WTC11 (cell line): ENCODE results near the gene ACTA2.

Experiments used
- ATF1 ChIP-seq: sonication (generic); formaldehyde crosslinking; IDR thresholded peaks from 2 replicates; pipeline ENCODE4 v1.8.1; 2023; ENCODE audit warnings: mild to moderate bottlenecking, moderate library complexity, missing genetic modification reagents
- CTCF ChIP-seq: fragments of 200-600 bp; IDR thresholded peaks from 2 replicates; pipeline ENCODE4 v1.8.0; 2022; ENCODE audit warnings: antibody characterized with exemption
- ESRRA ChIP-seq: sonication (generic); formaldehyde crosslinking; IDR thresholded peaks from 2 replicates; pipeline ENCODE4 v1.8.1; 2022; ENCODE audit warnings: mild to moderate bottlenecking, missing genetic modification reagents, borderline replicate concordance
- FOXJ3 ChIP-seq: sonication (generic); formaldehyde crosslinking; IDR thresholded peaks from 2 replicates; pipeline ENCODE4 v1.9.0; 2021; ENCODE audit warnings: missing genetic modification reagents, mild to moderate bottlenecking, borderline replicate concordance
- FOXP1 ChIP-seq: sonication (generic); formaldehyde crosslinking; IDR thresholded peaks from 2 replicates; pipeline ENCODE4 v1.8.0; 2022; ENCODE audit warnings: missing genetic modification reagents, mild to moderate bottlenecking, moderate library complexity, borderline replicate concordance
- HMGXB4 ChIP-seq: sonication (generic); formaldehyde crosslinking; IDR thresholded peaks from 2 replicates; pipeline ENCODE4 v1.8.1; 2023; ENCODE audit warnings: mild to moderate bottlenecking, moderate library complexity, missing genetic modification reagents
- JUN ChIP-seq: sonication (generic); formaldehyde crosslinking; IDR thresholded peaks from 2 replicates; pipeline ENCODE4 v1.8.0; 2023; ENCODE audit warnings: mild to moderate bottlenecking, missing genetic modification reagents
- KAT7 ChIP-seq: sonication (generic); formaldehyde crosslinking; IDR thresholded peaks from 2 replicates; pipeline ENCODE4 v1.8.1; 2023; ENCODE audit warnings: missing genetic modification reagents, mild to moderate bottlenecking, borderline replicate concordance
- SP1 ChIP-seq: sonication (generic); formaldehyde crosslinking; conservative IDR thresholded peaks from 2 replicates; pipeline ENCODE4 v1.8.1; 2022; ENCODE audit warnings: missing genetic modification reagents
- ZNF232 ChIP-seq: sonication (generic); formaldehyde crosslinking; IDR thresholded peaks from 2 replicates; pipeline ENCODE4 v1.8.0; 2022; ENCODE audit warnings: mild to moderate bottlenecking, missing genetic modification reagents
- TF ChIP-seq, protein P1 (sequence below): sonication (generic); formaldehyde crosslinking; IDR thresholded peaks from 2 replicates; pipeline ENCODE4 v1.8.0; 2022; ENCODE audit warnings: mild to moderate bottlenecking, missing genetic modification reagents
- TF ChIP-seq, protein P2 (sequence below): sonication (generic); formaldehyde crosslinking; IDR thresholded peaks from 2 replicates; pipeline ENCODE4 v1.8.0; 2023; ENCODE audit warnings: missing genetic modification reagents, mild to moderate bottlenecking, borderline replicate concordance

- no peak for TF ChIP-seq CTCF
- TF ChIP-seq, protein P1, sequence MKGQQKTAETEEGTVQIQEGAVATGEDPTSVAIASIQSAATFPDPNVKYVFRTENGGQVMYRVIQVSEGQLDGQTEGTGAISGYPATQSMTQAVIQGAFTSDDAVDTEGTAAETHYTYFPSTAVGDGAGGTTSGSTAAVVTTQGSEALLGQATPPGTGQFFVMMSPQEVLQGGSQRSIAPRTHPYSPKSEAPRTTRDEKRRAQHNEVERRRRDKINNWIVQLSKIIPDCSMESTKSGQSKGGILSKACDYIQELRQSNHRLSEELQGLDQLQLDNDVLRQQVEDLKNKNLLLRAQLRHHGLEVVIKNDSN (CRISPR knock-in tag): no peak
- TF ChIP-seq ZNF232 (CRISPR knock-in tag): no peak
- TF ChIP-seq SP1 (CRISPR knock-in tag): no peak
- TF ChIP-seq, protein P2, sequence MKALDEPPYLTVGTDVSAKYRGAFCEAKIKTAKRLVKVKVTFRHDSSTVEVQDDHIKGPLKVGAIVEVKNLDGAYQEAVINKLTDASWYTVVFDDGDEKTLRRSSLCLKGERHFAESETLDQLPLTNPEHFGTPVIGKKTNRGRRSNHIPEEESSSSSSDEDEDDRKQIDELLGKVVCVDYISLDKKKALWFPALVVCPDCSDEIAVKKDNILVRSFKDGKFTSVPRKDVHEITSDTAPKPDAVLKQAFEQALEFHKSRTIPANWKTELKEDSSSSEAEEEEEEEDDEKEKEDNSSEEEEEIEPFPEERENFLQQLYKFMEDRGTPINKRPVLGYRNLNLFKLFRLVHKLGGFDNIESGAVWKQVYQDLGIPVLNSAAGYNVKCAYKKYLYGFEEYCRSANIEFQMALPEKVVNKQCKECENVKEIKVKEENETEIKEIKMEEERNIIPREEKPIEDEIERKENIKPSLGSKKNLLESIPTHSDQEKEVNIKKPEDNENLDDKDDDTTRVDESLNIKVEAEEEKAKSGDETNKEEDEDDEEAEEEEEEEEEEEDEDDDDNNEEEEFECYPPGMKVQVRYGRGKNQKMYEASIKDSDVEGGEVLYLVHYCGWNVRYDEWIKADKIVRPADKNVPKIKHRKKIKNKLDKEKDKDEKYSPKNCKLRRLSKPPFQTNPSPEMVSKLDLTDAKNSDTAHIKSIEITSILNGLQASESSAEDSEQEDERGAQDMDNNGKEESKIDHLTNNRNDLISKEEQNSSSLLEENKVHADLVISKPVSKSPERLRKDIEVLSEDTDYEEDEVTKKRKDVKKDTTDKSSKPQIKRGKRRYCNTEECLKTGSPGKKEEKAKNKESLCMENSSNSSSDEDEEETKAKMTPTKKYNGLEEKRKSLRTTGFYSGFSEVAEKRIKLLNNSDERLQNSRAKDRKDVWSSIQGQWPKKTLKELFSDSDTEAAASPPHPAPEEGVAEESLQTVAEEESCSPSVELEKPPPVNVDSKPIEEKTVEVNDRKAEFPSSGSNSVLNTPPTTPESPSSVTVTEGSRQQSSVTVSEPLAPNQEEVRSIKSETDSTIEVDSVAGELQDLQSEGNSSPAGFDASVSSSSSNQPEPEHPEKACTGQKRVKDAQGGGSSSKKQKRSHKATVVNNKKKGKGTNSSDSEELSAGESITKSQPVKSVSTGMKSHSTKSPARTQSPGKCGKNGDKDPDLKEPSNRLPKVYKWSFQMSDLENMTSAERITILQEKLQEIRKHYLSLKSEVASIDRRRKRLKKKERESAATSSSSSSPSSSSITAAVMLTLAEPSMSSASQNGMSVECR: no peak
- TF ChIP-seq KAT7 (CRISPR knock-in tag): no peak
- TF ChIP-seq ATF1 (CRISPR knock-in tag): no peak
- TF ChIP-seq ESRRA: no peak
- no peak for TF ChIP-seq FOXJ3
- no peak for TF ChIP-seq FOXP1 (CRISPR knock-in tag)
- TF ChIP-seq HMGXB4 (CRISPR knock-in tag): no peak
- TF ChIP-seq JUN (CRISPR knock-in tag): no peak
Observed at GRCh38 chr10:88938938-88939337, 13.6 kb downstream of the ACTA2 start.
